HG03469 (cell line): Measurements from ENCODE around the gene PPARG.

Source experiments
- ATAC-seq: cut with Tn5 transposase; IDR thresholded peaks from one replicate; pipeline ENCODE4 v1.9.1; 2021; ENCODE audit warnings: mild to moderate bottlenecking, moderate library complexity, moderate number of reproducible peaks; ENCODE audit not compliant: unreplicated experiment

The PPARG gene

GRCh38 chr3:12339701-12340480 lies 51.0 kb downstream of the PPARG start:
- ATAC-seq = no peak

GRCh38 chr3:12340506-12340905 lies 51.6 kb downstream of the PPARG start:
- ATAC-seq = no peak

DNA sequence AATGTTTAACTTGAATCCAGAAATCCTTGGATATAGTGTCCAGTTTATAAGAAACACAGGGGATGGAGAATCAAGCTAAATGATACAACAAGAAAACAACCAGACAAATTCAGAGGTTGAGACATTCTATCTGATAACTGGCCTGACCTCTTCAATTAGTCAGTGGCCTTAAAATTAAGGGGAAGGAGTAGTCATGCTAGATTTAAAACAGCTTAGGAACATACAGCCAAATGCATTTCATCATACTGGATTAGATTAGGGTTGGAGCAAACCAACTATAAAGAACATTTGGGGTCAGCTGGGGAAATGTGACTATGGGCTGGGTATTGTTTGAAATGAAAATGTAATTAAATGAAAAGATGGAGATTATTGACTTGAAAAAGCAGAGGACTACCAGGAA lies 53.3 kb downstream of the PPARG start:
- no peak for ATAC-seq

DNA sequence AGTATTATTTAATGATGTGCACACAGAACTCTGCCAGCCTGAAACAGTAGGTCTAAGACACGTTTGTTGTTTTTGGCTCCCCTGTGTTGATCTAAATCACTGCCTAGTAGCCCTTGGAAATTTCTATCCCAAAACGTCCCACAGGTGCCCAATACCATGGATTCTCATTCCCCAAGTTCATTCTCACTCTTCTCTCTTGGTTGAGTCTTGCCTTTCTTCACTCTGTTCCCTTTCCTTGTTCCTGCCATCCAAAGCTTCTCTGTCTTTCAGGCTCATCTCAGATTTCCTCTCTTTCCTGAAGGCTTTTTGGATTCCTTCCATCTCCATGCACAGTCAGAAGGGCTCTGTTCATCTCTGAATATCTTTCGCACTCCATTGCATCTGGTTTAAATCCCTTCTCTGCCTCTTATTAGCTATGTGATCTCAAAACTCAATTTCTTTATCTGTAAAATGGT lies 54.2 kb downstream of the PPARG start:
- no peak for ATAC-seq

- ATAC-seq = no peak
Observed at GRCh38 chr3:12345141-12345561, 56.3 kb downstream of the PPARG start.

DNA sequence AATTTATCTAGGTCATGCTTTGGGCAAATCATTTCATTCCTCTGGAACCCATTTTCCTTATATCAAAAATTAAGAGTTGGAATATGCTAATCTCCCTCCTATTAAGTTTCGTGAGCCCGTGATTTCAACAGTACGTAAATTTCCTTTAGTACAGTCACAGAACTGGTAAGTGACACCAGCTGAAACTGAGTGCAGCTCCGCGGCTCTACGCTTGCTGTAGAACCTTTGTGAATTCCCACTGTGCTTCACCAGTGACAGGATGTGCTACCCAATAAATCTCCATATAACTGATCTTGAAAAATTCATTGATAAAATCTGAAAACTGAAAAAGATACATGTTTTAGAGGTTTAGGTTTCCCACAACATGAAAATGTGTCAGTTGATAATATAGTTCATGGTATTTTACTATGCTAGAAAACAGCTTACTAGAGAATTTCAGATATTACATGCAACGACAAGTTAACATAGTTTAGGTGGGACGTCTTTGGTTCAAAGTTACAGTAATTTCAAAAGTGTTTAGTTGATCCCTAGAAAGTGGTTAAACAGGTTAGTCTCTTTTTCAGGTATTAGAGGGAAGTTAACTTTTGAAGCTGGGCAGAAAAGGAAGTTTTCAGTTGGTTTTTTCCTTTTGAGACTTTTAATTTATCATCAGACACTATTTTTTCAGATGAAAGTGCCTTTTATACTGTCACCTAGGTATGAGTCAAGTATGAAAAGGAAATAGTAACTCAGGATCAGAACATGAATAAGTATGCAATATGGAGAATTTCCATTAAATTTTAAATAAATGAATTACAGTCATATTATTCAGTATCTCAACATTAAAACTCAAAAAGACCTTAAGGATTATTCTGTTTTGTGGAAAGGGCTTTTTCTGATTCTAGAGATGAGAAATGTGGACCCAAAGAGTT lies 57.0 kb downstream of the PPARG start:
- ATAC-seq = no peak

- ATAC-seq = no peak
Observed at GRCh38 chr3:12347301-12347700, 58.4 kb downstream of the PPARG start.

GRCh38 chr3:12349895-12350811 lies 61.3 kb downstream of the PPARG start:
- no peak for ATAC-seq

- ATAC-seq = no peak
Observed at GRCh38 chr3:12351145-12351544, 62.3 kb downstream of the PPARG start.

DNA sequence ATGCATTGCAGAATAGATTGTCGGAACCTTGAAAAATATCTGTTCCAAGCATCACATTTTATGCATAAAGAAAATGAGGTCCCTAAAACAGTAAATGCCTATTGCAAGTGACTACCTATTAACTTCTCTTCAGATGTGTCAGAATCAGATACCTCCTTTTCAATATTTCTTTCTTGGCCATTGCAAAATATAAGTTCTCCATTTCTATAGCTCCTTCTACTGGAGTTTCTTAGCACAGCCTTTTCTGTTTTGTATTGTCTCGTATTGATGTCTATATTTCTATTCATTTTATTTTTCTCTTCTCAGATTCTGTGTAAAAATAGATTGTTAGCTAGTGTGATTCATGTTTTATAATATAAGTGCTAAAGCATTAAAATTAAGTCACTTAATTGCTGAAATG lies 63.4 kb downstream of the PPARG start:
- ATAC-seq = no peak

GRCh38 chr3:12352755-12353154 lies 63.9 kb downstream of the PPARG start:
- ATAC-seq = no peak

DNA sequence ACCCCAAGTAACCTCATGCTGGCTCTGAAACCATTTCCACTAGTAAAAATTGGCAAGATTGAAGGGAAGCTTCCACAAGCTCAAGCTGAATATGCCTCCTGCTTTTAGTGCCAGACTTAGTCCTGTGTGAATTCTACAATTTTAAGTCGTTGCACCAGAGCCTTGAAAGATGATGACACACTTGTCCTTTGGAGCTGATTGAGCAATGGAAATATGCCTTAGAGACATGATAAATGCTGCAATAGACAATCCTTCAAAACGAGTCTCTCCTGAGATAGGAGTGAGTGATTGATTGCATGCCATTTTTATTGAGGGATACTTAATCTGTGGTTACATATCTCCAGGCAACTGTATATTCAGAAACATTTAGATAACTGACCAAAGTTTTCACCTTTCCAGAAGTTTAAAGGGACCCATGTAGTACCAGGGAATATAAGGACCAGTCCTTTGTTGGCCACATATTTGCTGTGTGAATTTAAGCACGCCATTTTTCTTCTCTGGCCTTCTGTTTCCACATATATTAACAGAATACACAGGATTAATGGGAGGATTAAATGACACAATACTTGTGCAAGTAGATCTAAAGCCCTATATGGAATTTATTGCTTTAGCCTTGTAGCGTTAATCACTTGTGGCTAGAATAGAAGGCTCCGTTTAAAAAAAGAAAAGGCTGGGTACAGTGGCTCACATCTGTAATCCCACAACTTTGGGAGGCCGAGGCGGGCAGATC lies 65.1 kb downstream of the PPARG start:
- no peak for ATAC-seq

GRCh38 chr3:12356175-12356574 lies 67.3 kb downstream of the PPARG start:
- no peak for ATAC-seq

- no peak for ATAC-seq
Observed at GRCh38 chr3:12356996-12357395, 68.1 kb downstream of the PPARG start.

- no peak for ATAC-seq
Observed at GRCh38 chr3:12357456-12357855, 68.6 kb downstream of the PPARG start.

DNA sequence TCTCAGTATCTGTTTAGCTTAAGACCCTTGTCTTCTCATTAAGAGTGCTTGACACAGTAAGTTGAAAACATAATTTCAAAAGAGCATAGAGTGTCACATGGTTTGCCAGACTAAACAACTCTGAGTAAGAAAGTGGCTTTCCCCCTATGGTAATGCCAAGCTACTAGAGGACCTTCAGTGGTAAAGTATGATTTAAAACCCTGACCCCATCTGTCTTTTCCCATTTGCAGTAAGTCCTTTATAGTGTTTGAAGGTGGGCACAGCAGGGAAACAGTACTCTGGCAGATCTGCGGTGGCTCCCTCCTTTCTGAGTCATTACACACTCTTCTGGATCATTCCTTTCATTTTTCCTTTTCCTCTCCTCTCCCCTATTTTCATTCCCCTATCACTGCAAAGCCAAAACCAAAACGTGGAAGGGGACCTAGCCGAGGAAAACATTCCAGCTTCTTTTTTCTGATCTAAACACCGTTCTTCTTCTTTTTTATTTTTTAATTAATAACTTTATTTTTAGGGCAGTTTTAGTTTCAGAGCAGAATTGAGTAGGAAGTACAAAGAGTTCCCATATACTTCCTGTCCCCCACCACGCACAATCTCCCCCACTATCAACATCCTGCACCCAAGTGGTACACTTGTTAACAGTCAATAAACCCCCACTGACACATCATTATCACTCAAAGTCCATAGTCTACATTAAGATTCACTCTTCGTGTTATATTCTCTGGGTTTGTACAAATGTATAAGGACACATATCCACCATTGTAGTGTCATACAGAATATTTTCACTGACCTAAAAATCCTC lies 74.7 kb downstream of the PPARG start:
- no peak for ATAC-seq

DNA sequence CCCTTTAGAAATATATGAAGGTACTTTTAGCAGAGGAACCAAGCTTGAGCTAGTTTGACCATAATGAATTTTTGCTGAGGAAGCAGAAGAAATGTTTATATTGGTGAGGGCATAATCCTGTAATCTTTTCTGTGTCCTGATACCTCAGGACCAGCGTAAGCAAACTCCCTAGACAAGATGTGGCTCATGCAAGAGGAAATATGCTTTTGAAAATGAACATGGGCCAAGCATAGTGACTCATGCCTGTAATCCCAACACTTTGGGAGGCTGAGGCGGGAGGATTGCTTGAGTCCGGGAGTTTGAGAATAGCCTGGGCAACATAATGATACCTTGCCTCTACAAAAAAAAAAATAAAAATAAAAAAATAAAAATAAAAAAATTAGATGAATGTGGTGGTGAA lies 78.5 kb downstream of the PPARG start:
- ATAC-seq = no peak

- ATAC-seq = no peak
Observed at GRCh38 chr3:12369029-12369428, 80.2 kb downstream of the PPARG start.

- no peak for ATAC-seq
Observed at GRCh38 chr3:12369598-12369997, 80.7 kb downstream of the PPARG start.
